Neural cell (in vitro differentiated cells): Measurements from ENCODE around the gene ESD. TPM values are rescaled to one million over a fixed set of nuclear protein-coding genes. Genes with fewer than 3 reads are reported as not detected.

ENCODE experiments used
- H2AFZ ChIP-seq: fragments of 200-600, 300-800 bp; sonication (generic), shearing (Covaris generic); 2 replicates; pipeline ENCODE4 v1.6.0; 2014; ENCODE audit warnings: low read depth, mild to moderate bottlenecking, antibody characterized with exemption, low read length, moderate library complexity
- H3F3A ChIP-seq: fragments of 200-600 bp; shearing (Covaris generic); 2 replicates; pipeline ENCODE4 v1.6.1; 2016; ENCODE audit warnings: mild to moderate bottlenecking, moderate library complexity, mixed read lengths, antibody characterized with exemption, low read length; ENCODE audit not compliant: insufficient read depth, poor library complexity, severe bottlenecking
- H3K27ac ChIP-seq: fragments of 200-600, 300-800 bp; sonication (generic), shearing (Covaris generic); 2 replicates; pipeline ENCODE4 v1.5.1; 2014; ENCODE audit warnings: mild to moderate bottlenecking, low read length, moderate library complexity
- H3K27me3 ChIP-seq: fragments of 300-800, 200-600 bp; sonication (generic), shearing (Covaris generic); 2 replicates; pipeline ENCODE4 v1.6.0; 2014; ENCODE audit warnings: mild to moderate bottlenecking, low read depth, low read length, moderate library complexity; ENCODE audit not compliant: insufficient read depth
- H3K36me3 ChIP-seq: fragments of 300-800, 200-600 bp; sonication (generic), shearing (Covaris generic); 2 replicates; pipeline ENCODE4 v1.5.1; 2014; ENCODE audit warnings: mild to moderate bottlenecking, antibody characterized with exemption, low read length, moderate library complexity; ENCODE audit not compliant: insufficient read depth
- H3K4me2 ChIP-seq: fragments of 300-800, 200-600 bp; sonication (generic), shearing (Covaris generic); 2 replicates; pipeline ENCODE4 v1.6.0; 2014; ENCODE audit warnings: mild to moderate bottlenecking, low read length
- H3K4me3 ChIP-seq: fragments of 300-800, 200-600 bp; sonication (generic), shearing (Covaris generic); 2 replicates; pipeline ENCODE4 v1.5.1; 2014; ENCODE audit warnings: mild to moderate bottlenecking, low read length, moderate library complexity
- H3K79me2 ChIP-seq: fragments of 200-600 bp; shearing (Covaris generic); replicated peaks from 2 replicates; pipeline ENCODE4 v1.6.0; 2014; ENCODE audit warnings: mild to moderate bottlenecking, low read length, moderate library complexity; ENCODE audit not compliant: insufficient read depth
- H3K9ac ChIP-seq: fragments of 300-800, 200-600 bp; sonication (generic), shearing (Covaris generic); 2 replicates; pipeline ENCODE4 v1.6.1; 2016; ENCODE audit warnings: mild to moderate bottlenecking, low read length, mixed read lengths
- H3K9me2 ChIP-seq: fragments of 200-600 bp; shearing (Covaris generic); 2 replicates; pipeline ENCODE4 v1.6.1; 2016; ENCODE audit warnings: mild to moderate bottlenecking, low read length, mixed read lengths; ENCODE audit not compliant: insufficient read depth
- H3K9me3 ChIP-seq: fragments of 200-600, 300-800 bp; sonication (generic), shearing (Covaris generic); 2 replicates; pipeline ENCODE4 v1.6.1; 2016; ENCODE audit warnings: mild to moderate bottlenecking, mixed run types, low read length, moderate library complexity, mixed read lengths
- H4K20me1 ChIP-seq: fragments of 200-600 bp; shearing (Covaris generic); 2 replicates; pipeline ENCODE4 v1.6.1; 2016; ENCODE audit warnings: mild to moderate bottlenecking, mixed run types; ENCODE audit not compliant: insufficient read depth
- EP300 ChIP-seq: fragments of 450-650 bp; conservative IDR thresholded peaks from 2 replicates; pipeline ENCODE4 v1.6.1; 2014; ENCODE audit warnings: antibody characterized with exemption, mild to moderate bottlenecking, moderate library complexity; ENCODE audit not compliant: poor library complexity, severe bottlenecking
- EZH2 ChIP-seq: fragments of 200-600, 300-800 bp; shearing (Covaris generic), sonication (generic); IDR thresholded peaks from 2 replicates; pipeline ENCODE4 v1.6.1; 2014; ENCODE audit warnings: antibody characterized with exemption, low read length, borderline replicate concordance, mild to moderate bottlenecking; ENCODE audit not compliant: insufficient read depth, poor library complexity, severe bottlenecking
- MXI1 ChIP-seq: fragments of 450-650 bp; conservative IDR thresholded peaks from 2 replicates; pipeline ENCODE4 v1.6.1; 2014; ENCODE audit warnings: antibody characterized with exemption, mild to moderate bottlenecking; ENCODE audit not compliant: poor library complexity, severe bottlenecking
- POLR2AphosphoS5 ChIP-seq: IDR thresholded peaks from 2 replicates; pipeline ENCODE4 v1.6.1; 2012
- RAD21 ChIP-seq: fragments of 450-650 bp; conservative IDR thresholded peaks from 2 replicates; pipeline ENCODE4 v1.6.1; 2014; ENCODE audit warnings: antibody characterized with exemption, mild to moderate bottlenecking, moderate library complexity
- SMC3 ChIP-seq: fragments of 450-650 bp; conservative IDR thresholded peaks from 2 replicates; pipeline ENCODE4 v1.6.1; 2014; ENCODE audit warnings: antibody characterized with exemption, mild to moderate bottlenecking, moderate library complexity; ENCODE audit not compliant: poor library complexity
- TAF1 ChIP-seq: IDR thresholded peaks from 2 replicates; pipeline ENCODE4 v1.6.1; 2012; ENCODE audit warnings: low read depth
- polyA plus RNA-seq: library from polyadenylated mRNA; depleted of rRNA; stranded (reverse); fragments of >200 nt; gene quantifications from 2 replicates; pipeline ENCODE4 v1.2.3, GENCODE V29; 2014
- TF ChIP-seq, protein P1 (sequence below): fragments of 450-650 bp; IDR thresholded peaks from 2 replicates; pipeline ENCODE4 v1.5.1; 2014; ENCODE audit warnings: antibody characterized with exemption, mild to moderate bottlenecking, moderate library complexity; ENCODE audit not compliant: poor library complexity, severe bottlenecking
- TF ChIP-seq, protein P2 (sequence below): IDR thresholded peaks from 2 replicates; pipeline ENCODE4 v1.6.1; 2012; ENCODE audit warnings: borderline replicate concordance

The ESD gene
- polyA plus RNA-seq, 1 donor from 2014 or later = 94.6 TPM

- H3K27ac ChIP-seq = no peak overlapping the region
- H3K9me3 ChIP-seq = no peaks in the 10 kb centered on the region
- no peaks in the 10 kb centered on the region for H3K27me3 ChIP-seq
- TF ChIP-seq TAF1 (no peak), RAD21 (no peak), SMC3 (no peak), EP300 (no peak), MXI1 (no peak), POLR2AphosphoS5 (no peak), EZH2 (no peak)
- TF ChIP-seq, protein P1, sequence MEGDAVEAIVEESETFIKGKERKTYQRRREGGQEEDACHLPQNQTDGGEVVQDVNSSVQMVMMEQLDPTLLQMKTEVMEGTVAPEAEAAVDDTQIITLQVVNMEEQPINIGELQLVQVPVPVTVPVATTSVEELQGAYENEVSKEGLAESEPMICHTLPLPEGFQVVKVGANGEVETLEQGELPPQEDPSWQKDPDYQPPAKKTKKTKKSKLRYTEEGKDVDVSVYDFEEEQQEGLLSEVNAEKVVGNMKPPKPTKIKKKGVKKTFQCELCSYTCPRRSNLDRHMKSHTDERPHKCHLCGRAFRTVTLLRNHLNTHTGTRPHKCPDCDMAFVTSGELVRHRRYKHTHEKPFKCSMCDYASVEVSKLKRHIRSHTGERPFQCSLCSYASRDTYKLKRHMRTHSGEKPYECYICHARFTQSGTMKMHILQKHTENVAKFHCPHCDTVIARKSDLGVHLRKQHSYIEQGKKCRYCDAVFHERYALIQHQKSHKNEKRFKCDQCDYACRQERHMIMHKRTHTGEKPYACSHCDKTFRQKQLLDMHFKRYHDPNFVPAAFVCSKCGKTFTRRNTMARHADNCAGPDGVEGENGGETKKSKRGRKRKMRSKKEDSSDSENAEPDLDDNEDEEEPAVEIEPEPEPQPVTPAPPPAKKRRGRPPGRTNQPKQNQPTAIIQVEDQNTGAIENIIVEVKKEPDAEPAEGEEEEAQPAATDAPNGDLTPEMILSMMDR = no peak
- TF ChIP-seq, protein P2, sequence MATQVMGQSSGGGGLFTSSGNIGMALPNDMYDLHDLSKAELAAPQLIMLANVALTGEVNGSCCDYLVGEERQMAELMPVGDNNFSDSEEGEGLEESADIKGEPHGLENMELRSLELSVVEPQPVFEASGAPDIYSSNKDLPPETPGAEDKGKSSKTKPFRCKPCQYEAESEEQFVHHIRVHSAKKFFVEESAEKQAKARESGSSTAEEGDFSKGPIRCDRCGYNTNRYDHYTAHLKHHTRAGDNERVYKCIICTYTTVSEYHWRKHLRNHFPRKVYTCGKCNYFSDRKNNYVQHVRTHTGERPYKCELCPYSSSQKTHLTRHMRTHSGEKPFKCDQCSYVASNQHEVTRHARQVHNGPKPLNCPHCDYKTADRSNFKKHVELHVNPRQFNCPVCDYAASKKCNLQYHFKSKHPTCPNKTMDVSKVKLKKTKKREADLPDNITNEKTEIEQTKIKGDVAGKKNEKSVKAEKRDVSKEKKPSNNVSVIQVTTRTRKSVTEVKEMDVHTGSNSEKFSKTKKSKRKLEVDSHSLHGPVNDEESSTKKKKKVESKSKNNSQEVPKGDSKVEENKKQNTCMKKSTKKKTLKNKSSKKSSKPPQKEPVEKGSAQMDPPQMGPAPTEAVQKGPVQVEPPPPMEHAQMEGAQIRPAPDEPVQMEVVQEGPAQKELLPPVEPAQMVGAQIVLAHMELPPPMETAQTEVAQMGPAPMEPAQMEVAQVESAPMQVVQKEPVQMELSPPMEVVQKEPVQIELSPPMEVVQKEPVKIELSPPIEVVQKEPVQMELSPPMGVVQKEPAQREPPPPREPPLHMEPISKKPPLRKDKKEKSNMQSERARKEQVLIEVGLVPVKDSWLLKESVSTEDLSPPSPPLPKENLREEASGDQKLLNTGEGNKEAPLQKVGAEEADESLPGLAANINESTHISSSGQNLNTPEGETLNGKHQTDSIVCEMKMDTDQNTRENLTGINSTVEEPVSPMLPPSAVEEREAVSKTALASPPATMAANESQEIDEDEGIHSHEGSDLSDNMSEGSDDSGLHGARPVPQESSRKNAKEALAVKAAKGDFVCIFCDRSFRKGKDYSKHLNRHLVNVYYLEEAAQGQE = no peak
- no peak overlapping the region for H2AFZ ChIP-seq
- no peaks in the 10 kb centered on the region for H3F3A ChIP-seq
- H4K20me1 ChIP-seq = no peaks in the 10 kb centered on the region
- H3K4me2 ChIP-seq = no peak overlapping the region
- no peaks in the 10 kb centered on the region for H3K36me3 ChIP-seq
- H3K9ac ChIP-seq = no peak overlapping the region
- H3K4me3 ChIP-seq = no peak overlapping the region
- H3K79me2 ChIP-seq = no peaks in the 10 kb centered on the region
- H3K9me2 ChIP-seq = no peaks in the 10 kb centered on the region
Measured at GRCh38 chr13:46751811-46752635, 44.9 kb downstream of the ESD start.

GRCh38 chr13:46749951-46750350 is 47.0 kb downstream of the ESD start:
- Histone ChIP-seq H4K20me1 (no peaks in the 10 kb centered on the region), H3K4me2 (no peak overlapping the region), H3K4me3 (no peak overlapping the region), H3F3A (no peaks in the 10 kb centered on the region), H3K9me2 (no peaks in the 10 kb centered on the region), H3K9me3 (no peaks in the 10 kb centered on the region), H3K36me3 (no peaks in the 10 kb centered on the region), H3K79me2 (no peaks in the 10 kb centered on the region), H2AFZ (no peak overlapping the region), H3K9ac (no peak overlapping the region), H3K27ac (no peak overlapping the region), H3K27me3 (no peaks in the 10 kb centered on the region)
- TF ChIP-seq, protein P1 = no peak
- TF ChIP-seq EP300 (no peak), RAD21 (no peak), POLR2AphosphoS5 (no peak), SMC3 (no peak), TAF1 (no peak), EZH2 (no peak), MXI1 (no peak)
- TF ChIP-seq, protein P2 = no peak
